ENCODE results near the gene SLIRP.

Gene SLIRP

DNA sequence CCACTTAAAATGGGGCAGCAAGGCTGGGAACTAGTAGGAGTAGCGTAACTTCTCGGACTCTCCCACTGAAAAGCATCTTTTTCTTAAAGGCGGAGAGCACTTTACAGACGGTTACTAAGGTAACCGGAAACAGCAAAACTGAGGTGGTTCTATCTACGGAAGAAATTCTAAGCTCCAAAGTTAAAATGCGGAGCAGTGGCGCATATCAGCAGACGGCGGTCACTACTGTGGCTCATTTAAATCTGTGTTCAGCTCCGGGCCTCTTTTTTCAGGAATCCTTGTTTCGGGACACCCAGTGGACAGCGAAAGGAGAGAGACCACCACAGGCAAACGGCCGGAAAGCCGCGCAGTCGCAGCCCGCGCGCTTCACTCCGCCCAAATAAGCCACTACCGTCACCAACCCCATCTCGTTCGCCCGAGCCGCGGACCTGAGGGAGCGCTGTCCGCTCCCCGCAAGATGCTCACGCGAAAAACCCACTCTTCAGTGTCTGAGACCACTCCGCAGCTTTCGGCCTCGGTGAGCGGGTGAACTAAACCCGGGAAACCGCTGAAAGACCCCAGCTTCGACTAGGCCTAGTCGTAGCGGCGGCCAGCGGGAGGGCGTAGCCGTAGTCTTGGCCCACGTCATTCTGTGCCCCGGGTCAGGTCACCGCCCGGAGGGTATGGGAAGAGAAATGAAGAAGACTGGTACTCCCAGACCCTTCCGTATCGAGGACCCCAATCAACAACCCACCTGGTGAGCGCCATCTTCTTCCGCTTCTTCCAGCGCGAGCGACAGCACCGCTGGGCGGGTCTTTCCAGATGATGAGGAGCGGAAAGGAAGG lies 52.7 kb downstream of the SLIRP start, which contains the start of gene SNW1:
Gene SNW1, minus strand, starts transcription at position 776 of the 824 bp plus-strand sequence. Its CDS starts 29 bp downstream, at position 747.
- TF ChIP-seq, protein P1, sequence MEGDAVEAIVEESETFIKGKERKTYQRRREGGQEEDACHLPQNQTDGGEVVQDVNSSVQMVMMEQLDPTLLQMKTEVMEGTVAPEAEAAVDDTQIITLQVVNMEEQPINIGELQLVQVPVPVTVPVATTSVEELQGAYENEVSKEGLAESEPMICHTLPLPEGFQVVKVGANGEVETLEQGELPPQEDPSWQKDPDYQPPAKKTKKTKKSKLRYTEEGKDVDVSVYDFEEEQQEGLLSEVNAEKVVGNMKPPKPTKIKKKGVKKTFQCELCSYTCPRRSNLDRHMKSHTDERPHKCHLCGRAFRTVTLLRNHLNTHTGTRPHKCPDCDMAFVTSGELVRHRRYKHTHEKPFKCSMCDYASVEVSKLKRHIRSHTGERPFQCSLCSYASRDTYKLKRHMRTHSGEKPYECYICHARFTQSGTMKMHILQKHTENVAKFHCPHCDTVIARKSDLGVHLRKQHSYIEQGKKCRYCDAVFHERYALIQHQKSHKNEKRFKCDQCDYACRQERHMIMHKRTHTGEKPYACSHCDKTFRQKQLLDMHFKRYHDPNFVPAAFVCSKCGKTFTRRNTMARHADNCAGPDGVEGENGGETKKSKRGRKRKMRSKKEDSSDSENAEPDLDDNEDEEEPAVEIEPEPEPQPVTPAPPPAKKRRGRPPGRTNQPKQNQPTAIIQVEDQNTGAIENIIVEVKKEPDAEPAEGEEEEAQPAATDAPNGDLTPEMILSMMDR (conservative IDR thresholded peaks at IDR 0.05; ENCODE audit: low read depth, low read length) = peak; percentile 2
- peak; percentile 75 for DNase-seq (ENCODE audit: low read depth)
- H3K4me3 ChIP-seq (ENCODE audit: low read length) = peak within 1 kb of the TSS; percentile 98

GRCh38 chr14:77761205-77761931 lies 53.5 kb downstream of the SLIRP start:
- no peak for DNase-seq (ENCODE audit: low read depth)
- TF ChIP-seq, protein P1 (conservative IDR thresholded peaks at IDR 0.05; ENCODE audit: low read depth, low read length) = peak; percentile 53
- peak overlapping the region; percentile 98 for H3K4me3 ChIP-seq (ENCODE audit: low read length)

GRCh38 chr14:77763316-77763715 lies 55.4 kb downstream of the SLIRP start:
- H3K4me3 ChIP-seq (ENCODE audit: low read length) = no peak overlapping the region
- TF ChIP-seq, protein P1 (conservative IDR thresholded peaks at IDR 0.05; ENCODE audit: low read depth, low read length) = no peak
- no peak for DNase-seq (ENCODE audit: low read depth)

DNA sequence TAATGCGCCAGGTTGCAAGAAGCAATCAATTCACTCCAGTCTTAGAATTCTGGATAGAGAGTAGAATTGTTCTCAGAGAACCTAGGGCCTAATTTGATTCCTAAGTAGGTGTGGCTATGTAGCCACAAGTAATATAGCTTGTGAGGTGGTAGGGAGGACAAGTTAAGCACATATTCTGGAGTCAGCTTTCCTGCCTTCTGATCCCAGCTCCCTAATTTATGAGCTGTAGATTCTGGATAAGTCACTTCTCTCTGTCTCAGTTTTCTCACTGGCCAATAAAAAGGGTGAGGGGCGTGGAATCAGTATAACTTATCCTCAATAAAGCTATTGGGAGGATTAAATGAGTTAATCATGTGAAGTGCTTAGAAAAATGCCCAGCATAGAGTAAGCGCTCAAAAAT lies 56.1 kb downstream of the SLIRP start:
- no peak for DNase-seq (ENCODE audit: low read depth)
- TF ChIP-seq, protein P1 (conservative IDR thresholded peaks at IDR 0.05; ENCODE audit: low read depth, low read length) = no peak
- no peak overlapping the region for H3K4me3 ChIP-seq (ENCODE audit: low read length)
